ENCODE data around the gene SIRT4. TPM values are rescaled to one million over a fixed set of nuclear protein-coding genes. Genes with fewer than 3 reads are reported as not detected.
A peak's percentile ranks its signal among the peaks of the same experiment; 100 is the strongest.

The SIRT4 gene
- total RNA-seq, 2 donors from 2014 or later, result 0.99 to 6.2 TPM

GRCh38 chr12:120262852-120263747 is 39.0 kb upstream of the SIRT4 start:
- Histone ChIP-seq H3K9me3 (no peaks in the 10 kb centered on the region), H3K4me1 (peaks cover 54% of the 10 kb centered on the region), H3K27ac (peak overlapping the region; percentile 59 to 88 (median 78)), H3K36me3 (replicated peaks in 1 of 2; ENCODE audit: insufficient read depth in 1 of 2, low read depth in 2 of 2) (no peaks in the 10 kb centered on the region), H3K27me3 (no peaks in the 10 kb centered on the region), H3K4me3 (no peak overlapping the region)
- no peak for TF ChIP-seq CTCF (IDR thresholded peaks at IDR 0.05)
- TF ChIP-seq POLR2A (IDR thresholded peaks at IDR 0.05), result no peak
- intact Hi-C loops (cut with DNase I), result no loop called here
- DNase-seq (peak in 1 of 4 donors; percentile 16), ATAC-seq (no peak)
- 36 to 37% methylated on average over 11 to 15 of the region's 15 CpGs for WGBS, 2 donors

GRCh38 chr12:120263748-120264085 is 38.4 kb upstream of the SIRT4 start:
- H3K4me3 ChIP-seq, result no peak overlapping the region
- 2 to 18% methylated on average over 5 of the region's 5 CpGs for WGBS, 2 donors
- H3K27ac ChIP-seq, result peak overlapping the region; percentile 59 to 88 (median 78)
- DNase-seq (no peak), ATAC-seq (no peak)
- intact Hi-C loops (cut with DNase I), result no loop called here
- no peaks in the 10 kb centered on the region for H3K9me3 ChIP-seq
- TF ChIP-seq POLR2A (IDR thresholded peaks at IDR 0.05) (no peak), CTCF (IDR thresholded peaks at IDR 0.05) (no peak)
- no peaks in the 10 kb centered on the region for H3K27me3 ChIP-seq
- H3K4me1 ChIP-seq, result peaks cover 48% of the 10 kb centered on the region
- no peaks in the 10 kb centered on the region for H3K36me3 ChIP-seq (replicated peaks in 1 of 2; ENCODE audit: insufficient read depth in 1 of 2, low read depth in 2 of 2)

GRCh38 chr12:120264086-120264903 is 37.8 kb upstream of the SIRT4 start:
- Histone ChIP-seq H3K27me3 (no peaks in the 10 kb centered on the region), H3K9me3 (no peaks in the 10 kb centered on the region), H3K27ac (peak overlapping the region; percentile 66 to 88 (median 78)), H3K4me1 (peaks cover 42% of the 10 kb centered on the region), H3K4me3 (no peak overlapping the region), H3K36me3 (replicated peaks in 1 of 2; ENCODE audit: insufficient read depth in 1 of 2, low read depth in 2 of 2) (no peaks in the 10 kb centered on the region)
- DNase-seq (peak in 3 of 4 donors; percentile 25 to 38 (median 38)), ATAC-seq (no peak)
- TF ChIP-seq CTCF (IDR thresholded peaks at IDR 0.05) (no peak), POLR2A (IDR thresholded peaks at IDR 0.05) (no peak)
- intact Hi-C loops (cut with DNase I), result no loop called here
- WGBS, 2 donors, result 24 to 27% methylated on average over 8 to 15 of the region's 15 CpGs

DNA sequence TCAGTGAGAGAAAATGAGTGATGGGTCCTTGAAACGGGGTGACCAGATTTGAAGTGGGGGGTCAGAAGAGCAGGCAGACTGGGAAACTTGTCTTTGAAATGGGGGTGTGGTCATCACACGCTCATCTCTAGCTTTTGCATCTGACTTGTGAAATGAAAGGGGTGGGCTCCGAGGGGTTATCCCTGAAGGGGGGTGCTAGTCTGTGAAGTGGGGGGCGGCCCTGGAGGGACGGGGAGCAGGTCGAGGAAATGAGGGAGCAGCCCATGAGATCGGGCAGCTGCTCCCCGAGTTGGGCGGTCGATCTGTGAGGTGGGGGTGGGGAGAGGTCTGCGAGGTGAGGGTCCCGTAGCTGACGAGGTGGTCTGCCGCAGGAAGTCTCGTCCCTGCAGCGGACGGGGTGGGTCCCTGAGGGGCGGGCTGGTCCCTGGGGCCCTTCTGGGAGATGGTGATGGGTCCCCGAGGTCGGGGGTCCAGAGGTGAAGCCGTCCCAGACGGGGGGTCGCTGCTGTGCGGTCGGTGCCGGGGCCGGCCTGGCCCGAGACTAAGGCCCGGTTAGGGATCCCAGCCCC is 37.1 kb upstream of the SIRT4 start:
- Histone ChIP-seq H3K27ac (peak overlapping the region; percentile 66 to 88 (median 78)), H3K4me1 (peaks cover 35% of the 10 kb centered on the region), H3K36me3 (replicated peaks in 1 of 2; ENCODE audit: insufficient read depth in 1 of 2, low read depth in 2 of 2) (no peaks in the 10 kb centered on the region), H3K27me3 (no peaks in the 10 kb centered on the region), H3K9me3 (no peaks in the 10 kb centered on the region), H3K4me3 (peak overlapping the region; percentile 84 to 89)
- 2 to 3% methylated on average over 14 to 25 of the region's 29 CpGs for WGBS, 2 donors
- DNase-seq (no peak), ATAC-seq (no peak)
- intact Hi-C loops (cut with DNase I), result loop anchor here (5.0 kb wide), 1 partner anchor 38 kb away; no protein-coding TSS in a partner anchor
- TF ChIP-seq CTCF (IDR thresholded peaks at IDR 0.05) (no peak), POLR2A (IDR thresholded peaks at IDR 0.05) (no peak)

Data from body of pancreas (tissue), 4 donors.